GM12891 (cell line): ENCODE results near the gene PIK3CD.
"Not testable (repeated sequence)": the region's sequence is repeated elsewhere in the genome, so short reads cannot be mapped to it uniquely, and the experiment has no call there.

Source experiments
- DNase-seq: peaks from one replicate; pipeline ENCODE4 v3.0.0; 2011; ENCODE audit warnings: low spot score; ENCODE audit not compliant: insufficient read length
- FAIRE-seq: peaks from 2 replicates; lab custom pipeline; 2011; peaks lifted over from hg19 to GRCh38; lab: Jason Lieb, UNC
- PAX5 ChIP-seq: IDR thresholded peaks from 2 replicates; pipeline ENCODE4 v1.6.1; 2011; ENCODE audit warnings: low read length, moderate library complexity, mild to moderate bottlenecking; ENCODE audit not compliant: insufficient read depth, severe bottlenecking
- POLR2A ChIP-seq: IDR thresholded peaks from 2 replicates; pipeline ENCODE4 v1.6.1; 2011; ENCODE audit warnings: low read depth, low read length, control low read depth
- POLR2AphosphoS5 ChIP-seq: IDR thresholded peaks from 2 replicates; pipeline ENCODE4 v1.6.1; 2011; ENCODE audit warnings: low read depth, low read length, control low read depth
- POU2F2 ChIP-seq: IDR thresholded peaks from 2 replicates; pipeline ENCODE4 v1.6.1; 2011; ENCODE audit warnings: low read depth, mild to moderate bottlenecking, control low read depth, low read length, moderate library complexity
- SPI1 ChIP-seq: IDR thresholded peaks from 2 replicates; pipeline ENCODE4 v1.6.1; 2011; ENCODE audit warnings: low read depth, low read length, control low read depth
- TAF1 ChIP-seq: IDR thresholded peaks from 2 replicates; pipeline ENCODE4 v1.6.1; 2011; ENCODE audit warnings: low read depth, low read length, control low read depth

Gene PIK3CD

GRCh38 chr1:9663257-9663656 lies 11.7 kb downstream of the PIK3CD start:
- FAIRE-seq (no peak), DNase-seq (no peak)
- TF ChIP-seq SPI1 = no peak
- TF ChIP-seq TAF1 = no peak
- TF ChIP-seq POU2F2 = no peak
- TF ChIP-seq POLR2A = no peak
- no peak for TF ChIP-seq PAX5
- TF ChIP-seq POLR2AphosphoS5 = no peak

GRCh38 chr1:9665193-9665592 lies 13.7 kb downstream of the PIK3CD start:
- FAIRE-seq = no peak
- no peak for DNase-seq
- no peak for TF ChIP-seq PAX5
- no peak for TF ChIP-seq TAF1
- TF ChIP-seq POLR2A = no peak
- no peak for TF ChIP-seq POU2F2
- TF ChIP-seq SPI1 = no peak
- no peak for TF ChIP-seq POLR2AphosphoS5

- no peak for DNase-seq
- TF ChIP-seq PAX5 (no peak), TAF1 (no peak), POLR2AphosphoS5 (no peak)
- no peak for FAIRE-seq
These were observed 16.5 kb downstream of the PIK3CD start for GRCh38 chr1:9668080-9668479.

- DNase-seq = no peak
- FAIRE-seq = peak; percentile 67
- TF ChIP-seq PAX5 (no peak), SPI1 (no peak), TAF1 (no peak), POU2F2 (peak; percentile 69; the same call in 1 of the 2 replicates), POLR2AphosphoS5 (no peak), POLR2A (no peak)
These were observed 18.6 kb downstream of the PIK3CD start for GRCh38 chr1:9670085-9670484.

- DNase-seq (no peak), FAIRE-seq (peak; percentile 35)
- TF ChIP-seq TAF1 (no peak), POLR2A (no peak), POLR2AphosphoS5 (no peak), POU2F2 (no peak), PAX5 (no peak), SPI1 (no peak)
These were observed 20.0 kb downstream of the PIK3CD start for GRCh38 chr1:9671377-9672140.

- no peak for FAIRE-seq
- TF ChIP-seq TAF1 (no peak), POLR2AphosphoS5 (no peak)
These were observed 20.9 kb downstream of the PIK3CD start for GRCh38 chr1:9672444-9672843.

GRCh38 chr1:9675393-9675792 lies 23.9 kb downstream of the PIK3CD start:
- TF ChIP-seq PAX5 = no peak
- TF ChIP-seq POLR2AphosphoS5 = no peak
- no peak for TF ChIP-seq POLR2A
- no peak for TF ChIP-seq SPI1
- no peak for TF ChIP-seq TAF1
- TF ChIP-seq POU2F2 = no peak
- DNase-seq (no peak), FAIRE-seq (no peak)

More at GRCh38 chr1:9672444-9672843, 20.9 kb downstream of the PIK3CD start:
- DNase-seq = no peak

DNA sequence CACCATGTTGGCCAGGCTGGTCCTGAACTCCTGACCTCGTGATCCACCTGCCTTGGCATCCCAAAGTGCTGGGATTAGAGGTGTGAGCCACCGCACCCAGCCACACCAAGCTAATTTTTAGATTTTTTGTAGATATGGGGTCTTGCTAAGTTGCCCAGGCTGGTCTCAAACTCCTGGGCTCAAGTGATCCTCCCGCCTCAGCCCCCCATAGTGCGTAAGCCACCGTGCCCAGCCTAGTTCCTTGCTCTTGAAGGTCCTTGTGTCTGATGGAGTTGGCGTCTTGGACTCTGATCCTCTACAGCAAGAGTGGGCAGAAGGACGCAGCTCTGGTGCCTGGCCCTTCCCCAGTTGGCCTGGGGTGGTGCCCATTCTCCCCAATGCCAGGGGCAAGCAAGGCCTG lies 24.6 kb downstream of the PIK3CD start:
- FAIRE-seq, DNase-seq: not testable (repeated sequence)

- DNase-seq = no peak
- TF ChIP-seq TAF1 (no peak), POLR2A (no peak), SPI1 (no peak), POLR2AphosphoS5 (no peak), PAX5 (no peak), POU2F2 (no peak)
- FAIRE-seq = peak; percentile 43
These were observed 25.4 kb downstream of the PIK3CD start for GRCh38 chr1:9676815-9677393.

DNA sequence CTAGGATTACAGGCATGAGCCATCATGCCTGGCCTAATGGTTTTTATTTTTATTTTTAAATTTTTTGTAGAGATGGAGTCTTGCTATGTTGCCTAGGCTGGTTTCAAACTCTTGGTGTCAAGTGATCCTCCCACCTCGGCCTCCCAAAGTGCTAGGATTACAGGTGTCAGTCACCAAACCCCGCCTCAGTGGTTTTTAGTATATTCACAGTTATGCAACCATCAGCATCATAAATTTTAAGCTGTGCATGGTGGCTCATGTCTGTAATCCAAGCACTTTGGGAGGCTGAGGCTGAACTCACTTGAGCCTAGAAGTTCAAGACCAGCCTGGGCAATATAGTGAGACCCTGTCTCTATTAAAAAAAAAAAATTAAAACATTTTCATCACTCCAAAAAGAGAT lies 28.6 kb downstream of the PIK3CD start:
- FAIRE-seq (no peak), DNase-seq (no peak)
- no peak for TF ChIP-seq POLR2AphosphoS5
- no peak for TF ChIP-seq POLR2A
- TF ChIP-seq POU2F2 = no peak
- no peak for TF ChIP-seq TAF1
- no peak for TF ChIP-seq SPI1
- no peak for TF ChIP-seq PAX5
